HUES64 (cell line): ENCODE results near the gene ACHE. TPM values are rescaled to one million over a fixed set of nuclear protein-coding genes. Genes with fewer than 3 reads are reported as not detected.
"Not testable (repeated sequence)": the region's sequence is repeated elsewhere in the genome, so short reads cannot be mapped to it uniquely, and the experiment has no call there.

Experiments
- H3K27ac ChIP-seq: 2 replicates; pipeline ENCODE4 v1.7.0; 2013; ENCODE audit warnings: low read depth, low read length, inconsistent platforms
- H3K27me3 ChIP-seq: 2 replicates; pipeline ENCODE4 v1.6.1; 2013; ENCODE audit warnings: mild to moderate bottlenecking, low read length; ENCODE audit not compliant: insufficient read depth
- H3K36me3 ChIP-seq: 2 replicates; pipeline ENCODE4 v1.6.1; 2013; ENCODE audit warnings: mild to moderate bottlenecking, low read length; ENCODE audit not compliant: insufficient read depth
- H3K4me1 ChIP-seq: 2 replicates; pipeline ENCODE4 v1.6.1; 2013; ENCODE audit warnings: mild to moderate bottlenecking, low read length, moderate library complexity; ENCODE audit not compliant: insufficient read depth
- H3K4me3 ChIP-seq: 2 replicates; pipeline ENCODE4 v1.5.1; 2013; ENCODE audit warnings: mild to moderate bottlenecking, low read length, moderate library complexity
- H3K9ac ChIP-seq: 2 replicates; pipeline ENCODE4 v1.6.1; 2013; ENCODE audit warnings: mild to moderate bottlenecking, low read depth, low read length
- H3K9me3 ChIP-seq: 2 replicates; pipeline ENCODE4 v1.6.1; 2013; ENCODE audit warnings: low read depth, low read length; ENCODE audit not compliant: insufficient read depth
- WGBS: fragments of 150-250, 120-280 bp; methylation state at CpG from one replicate; pipeline ENCODE4 v1.1.7; 2013; ENCODE audit warnings: missing lambda C conversion rate; 5-methylcytosine and 5-hydroxymethylcytosine counted together
- polyA plus RNA-seq, 2 experiments: library from polyadenylated mRNA; stranded (reverse); fragments of 50-300 nt; gene quantifications; one replicate each; pipeline ENCODE4 v1.2.3, GENCODE V29; 2013

ACHE gene
- polyA plus RNA-seq (2013, experiment 1 of 2): 3.4 TPM
- 4.0 TPM for polyA plus RNA-seq (2013, experiment 2 of 2)

DNA sequence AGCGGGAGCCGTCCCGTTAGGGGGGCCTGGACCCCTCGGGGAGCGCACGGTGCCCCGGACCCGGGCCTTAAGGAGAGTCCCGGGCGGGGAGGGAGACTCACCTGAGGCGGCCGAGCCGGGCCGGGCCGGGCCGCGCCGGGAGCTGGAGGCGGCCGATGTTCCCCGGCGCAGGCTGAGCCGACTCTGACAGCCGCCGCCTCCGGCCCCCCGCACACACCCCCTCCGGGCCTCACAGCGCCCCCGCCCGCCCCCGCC is at the start of gene ACHE:
Gene ACHE, minus strand, starts transcription at position 188 of the 255 bp plus-strand sequence. CDS start 1,656 bp downstream, outside the sequence.
- H3K27me3 ChIP-seq: peaks cover 28% of the 10 kb centered on the region
- H3K4me3 ChIP-seq: peak within 1 kb of the TSS; percentile 62
- H3K4me1 ChIP-seq: no peaks in the 10 kb centered on the region
- WGBS: under 1% methylated on average over 26 of the region's 32 CpGs
- no peaks in the 10 kb centered on the region for H3K9me3 ChIP-seq
- no peak within 1 kb of the TSS for H3K9ac ChIP-seq
- no peak within 1 kb of the TSS for H3K27ac ChIP-seq
- no peaks in the 10 kb centered on the region for H3K36me3 ChIP-seq

DNA sequence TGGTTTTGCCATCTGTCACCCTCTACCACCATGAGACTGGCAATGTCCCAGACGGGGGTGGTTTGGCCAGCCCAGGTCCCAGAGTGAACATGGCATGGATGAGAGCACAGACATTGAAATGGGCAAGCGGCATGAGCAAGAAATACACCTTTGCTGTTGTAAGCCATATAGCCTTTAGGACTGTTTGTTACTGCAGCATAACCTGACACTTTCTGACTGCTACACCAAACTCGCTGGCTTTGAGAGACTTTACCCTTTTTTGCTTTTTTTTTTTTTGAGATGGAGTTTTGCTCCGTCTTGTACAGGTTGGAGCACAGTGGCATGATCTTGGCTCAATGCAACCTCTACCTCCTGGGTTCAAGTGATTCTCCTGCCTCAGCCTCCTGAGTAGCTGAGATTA is 48.5 kb upstream of the ACHE start:
- no peak overlapping the region for H3K9ac ChIP-seq
- peaks cover 7% of the 10 kb centered on the region; the same call in 1 of the 2 replicates for H3K4me1 ChIP-seq
- H3K27me3 ChIP-seq: no peaks in the 10 kb centered on the region
- no peaks in the 10 kb centered on the region for H3K36me3 ChIP-seq
- H3K9me3 ChIP-seq: peaks cover 4% of the 10 kb centered on the region
- WGBS: 90% methylated on average over 4 of the region's 4 CpGs
- H3K4me3 ChIP-seq: no peak overlapping the region
- peak overlapping the region; percentile 63; the same call in 1 of the 2 replicates for H3K27ac ChIP-seq

DNA sequence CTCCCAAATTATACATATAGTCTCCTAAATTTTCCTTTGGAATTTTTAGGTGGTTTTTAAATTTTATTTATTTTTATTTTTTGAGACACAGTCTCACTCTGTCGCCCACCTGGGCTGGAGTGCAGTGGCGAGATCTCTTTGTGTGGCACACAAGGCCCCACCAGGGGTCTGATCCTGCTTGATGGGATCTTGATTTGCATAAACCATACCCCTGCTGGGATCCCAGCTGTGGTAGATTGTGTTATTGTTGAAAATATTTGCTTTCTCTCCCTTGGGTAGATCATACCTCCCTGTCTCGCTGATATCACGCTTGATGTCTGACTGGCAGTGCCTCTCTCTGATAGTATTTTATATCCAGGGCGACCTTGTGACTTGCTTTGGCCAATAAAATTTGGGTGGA is 48.0 kb upstream of the ACHE start:
- H3K4me3 ChIP-seq: no peak overlapping the region
- 54% methylated on average over 5 of the region's 5 CpGs for WGBS
- peak overlapping the region; percentile 63; the same call in 1 of the 2 replicates for H3K27ac ChIP-seq
- H3K9me3 ChIP-seq: peaks cover 4% of the 10 kb centered on the region
- H3K9ac ChIP-seq: no peak overlapping the region
- H3K27me3 ChIP-seq: no peaks in the 10 kb centered on the region
- H3K4me1 ChIP-seq: 0 out of 2 replicates have a peak, but pooled peaks cover 7% of the 10 kb centered on the region
- H3K36me3 ChIP-seq: no peaks in the 10 kb centered on the region

DNA sequence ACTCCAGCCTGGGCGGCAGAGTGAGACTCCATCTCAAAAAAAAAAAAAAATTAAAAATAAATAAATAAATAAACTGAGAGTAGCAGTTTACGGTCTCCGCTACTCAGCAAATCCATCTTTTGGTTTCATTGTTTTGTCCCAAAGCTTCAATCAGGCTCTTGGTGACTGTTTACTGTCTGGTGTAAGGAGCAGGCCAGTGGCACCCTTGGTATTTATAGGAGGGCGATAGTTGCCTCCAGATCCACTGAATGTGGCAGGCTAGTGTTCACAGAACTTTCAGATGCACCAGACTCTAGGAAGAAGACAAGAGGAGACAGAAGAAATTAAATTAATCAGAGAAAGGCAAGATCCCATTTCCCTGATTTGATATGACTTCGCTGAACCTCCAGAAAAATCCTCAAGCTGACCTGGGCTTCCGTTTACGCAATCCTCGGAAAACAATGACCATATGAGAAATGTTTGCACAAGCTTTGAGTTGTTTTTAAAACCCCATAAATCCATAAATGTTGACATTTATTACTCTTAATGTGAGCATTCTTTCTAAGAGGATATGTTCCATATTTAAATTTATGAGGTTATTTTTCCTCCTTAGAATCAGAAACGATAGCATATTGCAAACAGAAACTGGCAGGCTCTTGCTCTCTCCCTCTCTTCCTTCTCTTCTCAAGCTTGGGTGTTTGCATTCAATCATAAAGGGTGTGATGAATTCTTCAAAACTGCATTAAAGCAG is 46.5 kb upstream of the ACHE start:
- Histone ChIP-seq H3K9me3 (peaks cover 4% of the 10 kb centered on the region), H3K9ac (no peak overlapping the region), H3K36me3 (no peaks in the 10 kb centered on the region), H3K27ac (no peak overlapping the region), H3K4me3 (no peak overlapping the region), H3K27me3 (no peaks in the 10 kb centered on the region), H3K4me1 (0 out of 2 replicates have a peak, but pooled peaks cover 7% of the 10 kb centered on the region)
- WGBS: 94% methylated on average over 7 of the region's 9 CpGs

GRCh38 chr7:100936167-100936566 is 40.5 kb upstream of the ACHE start:
- H3K27ac ChIP-seq, H3K4me3 ChIP-seq, H3K36me3 ChIP-seq, H3K4me1 ChIP-seq, H3K9me3 ChIP-seq, H3K9ac ChIP-seq, H3K27me3 ChIP-seq: not testable (repeated sequence)
- WGBS: 97% methylated on average over 7 of the region's 7 CpGs

- H3K4me3 ChIP-seq, H3K27ac ChIP-seq, H3K9me3 ChIP-seq, H3K4me1 ChIP-seq, H3K36me3 ChIP-seq, H3K27me3 ChIP-seq, H3K9ac ChIP-seq: not testable (repeated sequence)
- WGBS: no CpG with 5 or more reads among the region's 2 CpGs
Observed at GRCh38 chr7:100935381-100935780, 39.7 kb upstream of the ACHE start.

GRCh38 chr7:100933734-100934133 is 38.0 kb upstream of the ACHE start:
- Histone ChIP-seq H3K4me3 (no peak overlapping the region), H3K4me1 (peaks cover 13% of the 10 kb centered on the region), H3K9me3 (peaks cover 6% of the 10 kb centered on the region), H3K36me3 (0 out of 2 replicates have a peak, but pooled peaks cover 3% of the 10 kb centered on the region), H3K27me3 (no peaks in the 10 kb centered on the region), H3K9ac (no peak overlapping the region), H3K27ac (no peak overlapping the region)
- 84% methylated on average over 4 of the region's 4 CpGs for WGBS

- Histone ChIP-seq H3K4me1 (peaks cover 21% of the 10 kb centered on the region), H3K4me3 (peak overlapping the region; percentile 22; the same call in 1 of the 2 replicates), H3K36me3 (0 out of 2 replicates have a peak, but pooled peaks cover 3% of the 10 kb centered on the region), H3K9me3 (peaks cover 6% of the 10 kb centered on the region), H3K9ac (peak overlapping the region; percentile 65), H3K27ac (peak overlapping the region; percentile 96), H3K27me3 (no peaks in the 10 kb centered on the region)
- WGBS: 94% methylated on average over 1 of the region's 1 CpG
Observed at GRCh38 chr7:100929808-100930174, 34.1 kb upstream of the ACHE start.

DNA sequence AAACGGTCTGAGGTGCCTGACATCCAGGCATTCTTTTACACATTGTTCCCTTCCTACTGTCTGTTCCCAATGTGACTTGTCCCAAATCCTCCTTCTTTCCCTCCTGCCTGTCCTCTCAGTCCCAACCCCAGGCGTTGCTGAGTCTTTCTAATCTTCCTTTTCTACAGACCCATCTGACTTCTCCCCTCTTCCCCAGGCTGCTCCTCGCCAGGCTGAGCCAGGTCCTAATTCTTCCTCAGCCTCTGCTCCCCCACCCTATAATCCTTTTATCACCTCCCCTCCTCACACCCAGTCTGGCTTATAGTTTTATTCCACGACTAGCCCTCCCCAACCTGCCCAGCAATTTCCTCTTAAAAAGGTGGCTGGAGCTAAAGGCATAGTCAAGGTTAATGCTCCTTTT is 27.9 kb upstream of the ACHE start:
- H3K36me3 ChIP-seq, H3K27me3 ChIP-seq, H3K27ac ChIP-seq, H3K9ac ChIP-seq, H3K4me1 ChIP-seq, H3K4me3 ChIP-seq, H3K9me3 ChIP-seq: not testable (repeated sequence)
- WGBS: 51% methylated on average over 4 of the region's 4 CpGs

DNA sequence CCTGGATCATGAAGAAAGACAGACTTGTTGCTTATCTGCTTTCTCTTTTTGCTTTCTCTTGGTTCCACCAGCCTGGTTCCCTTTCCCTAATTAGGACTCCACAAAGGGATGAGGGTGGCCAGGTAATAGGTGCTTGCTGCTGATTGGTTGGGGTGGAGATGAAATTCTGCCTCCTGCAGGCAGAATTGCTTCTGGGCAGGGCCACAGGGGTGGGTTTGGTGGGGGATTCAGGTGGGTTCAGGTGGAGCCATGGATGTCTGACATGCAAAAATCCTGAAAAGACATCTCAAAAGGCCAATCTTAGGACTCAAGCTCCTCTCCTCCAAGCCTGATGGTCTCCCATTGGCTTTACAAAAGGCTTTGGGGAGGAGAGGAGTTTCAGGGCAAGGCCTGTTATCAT is 25.4 kb upstream of the ACHE start:
- H3K27me3 ChIP-seq: no peaks in the 10 kb centered on the region
- no peak overlapping the region for H3K9ac ChIP-seq
- H3K36me3 ChIP-seq: no peaks in the 10 kb centered on the region
- no peaks in the 10 kb centered on the region for H3K4me1 ChIP-seq
- no peaks in the 10 kb centered on the region for H3K9me3 ChIP-seq
- H3K4me3 ChIP-seq: no peak overlapping the region
- no peak overlapping the region for H3K27ac ChIP-seq

- H3K27ac ChIP-seq, H3K9me3 ChIP-seq, H3K27me3 ChIP-seq, H3K4me3 ChIP-seq, H3K9ac ChIP-seq, H3K36me3 ChIP-seq, H3K4me1 ChIP-seq: not testable (repeated sequence)
- WGBS: 88% methylated on average over 8 of the region's 9 CpGs
Observed at GRCh38 chr7:100919779-100920437, 24.2 kb upstream of the ACHE start.
